ENCODE measurements around the gene SNAI3. TPM values are rescaled to one million over a fixed set of nuclear protein-coding genes. Genes with fewer than 3 reads are reported as not detected.

Gene SNAI3
- total and polyA plus RNA-seq, 2 donors (not counting 1 experiment from before 2014, with no cell fraction given): 6.5 to 8.8 TPM

- TF ChIP-seq, protein P1, sequence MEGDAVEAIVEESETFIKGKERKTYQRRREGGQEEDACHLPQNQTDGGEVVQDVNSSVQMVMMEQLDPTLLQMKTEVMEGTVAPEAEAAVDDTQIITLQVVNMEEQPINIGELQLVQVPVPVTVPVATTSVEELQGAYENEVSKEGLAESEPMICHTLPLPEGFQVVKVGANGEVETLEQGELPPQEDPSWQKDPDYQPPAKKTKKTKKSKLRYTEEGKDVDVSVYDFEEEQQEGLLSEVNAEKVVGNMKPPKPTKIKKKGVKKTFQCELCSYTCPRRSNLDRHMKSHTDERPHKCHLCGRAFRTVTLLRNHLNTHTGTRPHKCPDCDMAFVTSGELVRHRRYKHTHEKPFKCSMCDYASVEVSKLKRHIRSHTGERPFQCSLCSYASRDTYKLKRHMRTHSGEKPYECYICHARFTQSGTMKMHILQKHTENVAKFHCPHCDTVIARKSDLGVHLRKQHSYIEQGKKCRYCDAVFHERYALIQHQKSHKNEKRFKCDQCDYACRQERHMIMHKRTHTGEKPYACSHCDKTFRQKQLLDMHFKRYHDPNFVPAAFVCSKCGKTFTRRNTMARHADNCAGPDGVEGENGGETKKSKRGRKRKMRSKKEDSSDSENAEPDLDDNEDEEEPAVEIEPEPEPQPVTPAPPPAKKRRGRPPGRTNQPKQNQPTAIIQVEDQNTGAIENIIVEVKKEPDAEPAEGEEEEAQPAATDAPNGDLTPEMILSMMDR (IDR thresholded peaks at IDR 0.05): no peak
- TF ChIP-seq EZH2 (IDR thresholded peaks at IDR 0.05; ENCODE audit: borderline replicate concordance, insufficient read depth, low read depth, low read length, poor library complexity, severe bottlenecking): no peak
- Histone ChIP-seq H3K27me3 (replicated peaks in 1 of 4; ENCODE audit: control extremely low read depth in 1 of 4, control insufficient read depth in 3 of 4, insufficient read depth in 4 of 4, low read length in 3 of 4) (peaks cover 0 to 6% (median 0%) of the 10 kb centered on the region in 4 experiments), H2AFZ (ENCODE audit: insufficient read depth, low read depth, low read length, poor library complexity, severe bottlenecking) (peak overlapping the region; percentile 61), H3K9me3 (ENCODE audit: control extremely low read depth in 1 of 3, control insufficient read depth in 2 of 3, insufficient read depth in 1 of 3, low read length in 2 of 3) (peaks cover 0 to 23% (median 0%) of the 10 kb centered on the region in 3 donors), H3K9ac (ENCODE audit: low read length) (peak overlapping the region; percentile 67), H3K79me2 (ENCODE audit: control insufficient read depth, insufficient read depth, low read length) (peaks cover 7% of the 10 kb centered on the region), H3K4me1 (ENCODE audit: control insufficient read depth in 2 of 2, insufficient read depth in 2 of 2, low read length in 2 of 2) (peaks cover 44 to 63% of the 10 kb centered on the region in 2 donors), H3K36me3 (replicated peaks in 1 of 2; ENCODE audit: control extremely low read depth in 1 of 2, control insufficient read depth in 1 of 2, extremely low read depth in 1 of 2, insufficient read depth in 2 of 2, low read length in 1 of 2) (peaks cover 0 to 27% of the 10 kb centered on the region in 2 experiments), H3K4me3 (ENCODE audit: control extremely low read depth in 1 of 5, extremely low read depth in 1 of 5, insufficient read depth in 1 of 5, low read depth in 2 of 5, low read length in 4 of 5) (peak overlapping the region in 4 of 5 experiments; percentile 62 to 78 (median 68)), H3K27ac (ENCODE audit: low read length in 2 of 2) (peak overlapping the region; percentile 81 to 87), H3K4me2 (replicated peaks; ENCODE audit: low read depth, low read length, poor library complexity, severe bottlenecking) (peak overlapping the region; percentile 95), H4K20me1 (ENCODE audit: control insufficient read depth, insufficient read depth, low read length, poor library complexity, severe bottlenecking) (peaks cover 29% of the 10 kb centered on the region)
- H3K4me1 Mint-ChIP-seq: peaks cover 52% of the 10 kb centered on the region
- peak; percentile 66 for ATAC-seq (ENCODE audit: low read depth)
- no peaks in the 10 kb centered on the region for H3K9me3 Mint-ChIP-seq (ENCODE audit: insufficient read depth)
- peak overlapping the region; percentile 85 for H3K4me3 Mint-ChIP-seq
- no peaks in the 10 kb centered on the region for H3K27me3 Mint-ChIP-seq
- H3K27ac Mint-ChIP-seq: peak overlapping the region; percentile 92
- POLR2A ChIA-PET: interaction anchor here (0.7 to 2.0 kb wide), 5 partner anchors 13 to 224 kb away, joined by 3 to 15 read pairs (median 8); partner anchors contain the start of gene CYBA
- CTCF ChIA-PET: interaction anchor here (0.8 to 2.5 kb wide), 5 partner anchors 45 to 71 kb away, joined by 3 to 14 read pairs (median 7); no protein-coding TSS in a partner anchor
- peak; percentile 87 for DNase-seq
- intact Hi-C loops (cut with micrococcal nuclease): loop anchor here (1.0 to 10.0 kb wide), 8 partner anchors 17 to 182 kb away; partner anchors contain the start of genes CYBA, MVD, PIEZO1 and SNAI3
- under 1% methylated on average over 82 of the region's 82 CpGs for WGBS (ENCODE audit: insufficient coverage)
Measured at GRCh38 chr16:88634141-88634993, 51.9 kb downstream of the SNAI3 start.

Measured in B cell (primary cell).